Omental fat pad (tissue), 4 donors: Measurements from ENCODE around the gene FGF22. TPM values are rescaled to one million over a fixed set of nuclear protein-coding genes. Genes with fewer than 3 reads are reported as not detected.

Experiments used
- ATAC-seq: fragments of 150-250 bp; one replicate; pipeline ENCODE4 v1.9.1; 2016; ENCODE audit warnings: mild to moderate bottlenecking, moderate library complexity; ENCODE audit not compliant: low FRiP score
- DNase-seq: peaks from one replicate; pipeline ENCODE4 v3.0.0-alpha.2; 2019; ENCODE audit warnings: low spot score
- CTCF ChIP-seq, 3 donors: fragments of 450-650 bp; IDR thresholded peaks; one replicate each; pipeline ENCODE4 v1.5.1; 2016 to 2017; ENCODE audit warnings: antibody characterized with exemption in 3 of 3, mild to moderate bottlenecking in 3 of 3, moderate library complexity in 2 of 3
- total RNA-seq, 4 donors: library from RNA; depleted of rRNA; stranded (reverse); fragments of >200 nt; gene quantifications; one replicate each; pipeline ENCODE4 v1.1.0, GENCODE V29; 2016

FGF22 gene
- total RNA-seq, 4 donors from 2014 or later: 0.38 TPM; not detected in 3

- peak; percentile 79 for ATAC-seq
- peak in 1 of 3 donors; percentile 23 for TF ChIP-seq CTCF (IDR thresholded peaks at IDR 0.05)
- DNase-seq: peak; percentile 99
Measured at GRCh38 chr19:680287-681028, 40.8 kb downstream of the FGF22 start.

- ATAC-seq (no peak), DNase-seq (no peak)
- no peak for TF ChIP-seq CTCF (IDR thresholded peaks at IDR 0.05)
Measured at GRCh38 chr19:681029-682019, 41.6 kb downstream of the FGF22 start.

GRCh38 chr19:682678-683320 lies 43.1 kb downstream of the FGF22 start:
- DNase-seq: no peak
- no peak for TF ChIP-seq CTCF (IDR thresholded peaks at IDR 0.05)

GRCh38 chr19:685454-685931 lies 45.8 kb downstream of the FGF22 start:
- DNase-seq (no peak), ATAC-seq (no peak)
- TF ChIP-seq CTCF (IDR thresholded peaks at IDR 0.05): no peak

More at GRCh38 chr19:682678-683320, 43.1 kb downstream of the FGF22 start:
- no peak for ATAC-seq

GRCh38 chr19:686589-687297 lies 47.1 kb downstream of the FGF22 start:
- DNase-seq (no peak), ATAC-seq (no peak)
- no peak for TF ChIP-seq CTCF (IDR thresholded peaks at IDR 0.05)

- no peak for ATAC-seq
- no peak for TF ChIP-seq CTCF (IDR thresholded peaks at IDR 0.05)
- no peak for DNase-seq
Measured at GRCh38 chr19:687569-688166, 48.0 kb downstream of the FGF22 start.
